HG02943 (cell line): Measurements from ENCODE around the gene MAP1LC3A.
"Not testable (repeated sequence)": the region's sequence is repeated elsewhere in the genome, so short reads cannot be mapped to it uniquely, and the experiment has no call there.

Experiments
- ATAC-seq: cut with Tn5 transposase; IDR thresholded peaks from one replicate; pipeline ENCODE4 v1.9.1; 2021; ENCODE audit warnings: mild to moderate bottlenecking, low read depth, moderate library complexity; ENCODE audit not compliant: unreplicated experiment

MAP1LC3A gene

GRCh38 chr20:34558320-34559218 lies at the start of gene MAP1LC3A:
TSS of gene MAP1LC3A (plus strand) at chr20:34558718. CDS start at chr20:34558869, 151 bp downstream.
- no peak for ATAC-seq

GRCh38 chr20:34510575-34510974 lies 47.9 kb upstream of the MAP1LC3A start:
- ATAC-seq, result no peak

DNA sequence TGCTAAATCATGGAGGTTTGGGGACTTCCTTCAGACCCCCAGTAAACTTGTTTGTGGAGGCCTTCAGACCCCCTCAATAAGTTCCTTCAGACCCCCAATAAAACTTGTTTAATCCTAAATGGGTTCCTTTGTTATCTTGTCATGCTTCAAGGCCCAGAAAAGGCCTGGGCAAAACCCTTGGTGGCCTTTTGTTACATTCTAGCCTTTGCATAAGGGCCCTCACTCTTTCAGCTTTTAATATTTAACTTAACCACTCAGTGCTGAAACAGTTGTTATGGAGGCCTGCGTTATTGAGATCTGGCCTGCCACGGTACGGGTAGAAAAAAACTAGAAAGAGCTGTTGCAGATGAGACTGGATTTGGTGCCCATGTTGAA lies 46.6 kb upstream of the MAP1LC3A start:
- no peak for ATAC-seq

- ATAC-seq, result no peak
These were observed 46.1 kb upstream of the MAP1LC3A start for GRCh38 chr20:34512266-34512954.

DNA sequence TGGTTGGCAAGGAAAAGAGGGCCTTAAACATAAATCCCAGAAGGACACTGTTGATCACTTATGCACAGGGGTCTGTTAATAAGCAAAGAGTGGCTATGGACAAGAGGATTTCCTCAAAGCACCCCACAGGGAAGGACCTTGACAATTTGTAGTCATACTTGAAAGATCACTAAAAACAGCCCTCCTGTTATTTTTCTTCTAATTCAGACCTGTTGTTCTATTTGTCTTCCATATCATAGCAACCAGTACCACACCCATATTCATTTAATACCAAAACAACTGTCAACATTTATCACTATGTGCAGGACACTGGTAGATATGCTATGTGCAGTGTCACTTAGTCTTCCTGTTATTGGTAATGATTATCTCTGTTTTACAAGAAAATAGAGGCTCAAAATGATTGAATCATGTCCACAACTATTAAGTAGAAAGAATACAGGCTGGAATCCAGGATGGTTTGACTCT lies 45.5 kb upstream of the MAP1LC3A start:
- ATAC-seq, result no peak

GRCh38 chr20:34514034-34514433 lies 44.5 kb upstream of the MAP1LC3A start:
- not testable (repeated sequence) for ATAC-seq

DNA sequence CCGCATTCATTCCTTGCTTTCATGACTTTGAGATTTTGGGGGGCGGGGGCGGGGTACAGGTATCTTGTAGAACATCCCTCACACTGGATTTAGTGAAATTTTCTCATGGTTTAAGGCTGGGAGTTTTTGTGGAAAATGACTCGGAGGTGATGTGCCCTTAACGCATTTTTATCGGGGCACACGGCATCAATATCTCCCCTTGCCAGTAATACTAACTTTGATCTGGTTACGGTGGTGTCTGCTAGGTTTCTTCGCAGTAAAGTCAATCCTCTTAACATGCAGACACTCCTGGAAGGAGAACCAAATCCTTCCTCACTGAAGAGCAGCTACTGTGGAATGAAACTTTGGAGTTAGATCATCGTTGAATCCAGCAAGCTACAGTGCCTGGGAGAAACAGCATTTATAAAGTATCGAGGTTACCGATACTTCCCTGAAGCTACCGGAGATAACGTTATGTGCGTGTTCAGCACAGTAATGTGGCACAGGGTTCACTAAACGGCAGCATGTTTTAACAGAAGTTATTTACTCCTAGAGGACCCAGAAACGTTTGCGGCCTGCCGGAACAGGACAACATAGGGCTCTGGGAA lies 43.5 kb upstream of the MAP1LC3A start:
- ATAC-seq, result no peak

DNA sequence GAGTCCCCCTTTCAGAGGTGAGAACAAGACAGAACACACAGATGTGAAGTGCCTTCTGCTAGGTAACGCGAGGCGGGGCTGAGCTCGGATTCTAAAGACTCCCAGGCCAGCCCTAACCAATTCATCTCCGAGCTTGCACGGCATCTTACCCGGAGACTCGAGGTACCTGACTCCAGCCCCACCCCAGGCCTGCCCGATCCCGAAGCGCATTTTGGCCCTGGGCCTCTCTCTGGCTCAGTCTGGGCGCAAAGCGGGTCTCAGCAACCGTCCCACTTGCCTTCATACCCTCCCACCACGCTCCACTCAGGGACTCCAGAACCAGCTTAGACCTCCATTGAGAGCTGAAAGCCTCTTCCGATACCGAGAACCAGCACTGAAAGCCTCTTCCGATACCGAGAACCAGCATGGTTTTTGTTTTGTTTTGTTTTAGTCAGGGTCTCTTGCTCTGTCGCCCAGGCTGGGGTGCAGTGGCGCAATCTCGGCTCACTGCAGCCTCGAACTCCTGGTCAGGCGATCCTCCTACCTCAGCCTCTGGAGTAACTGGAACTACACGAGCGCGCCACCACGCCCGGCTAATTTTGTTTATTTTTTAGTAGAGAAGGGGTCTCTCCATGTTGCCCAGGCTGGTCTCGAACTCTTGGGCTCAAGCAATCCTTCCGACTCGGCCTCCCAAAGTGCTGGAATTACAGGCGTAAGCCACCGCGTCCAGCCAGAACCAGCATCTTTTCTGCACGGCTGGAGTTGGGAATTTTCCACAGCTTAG lies 42.9 kb upstream of the MAP1LC3A start:
- peak; percentile 50 for ATAC-seq

GRCh38 chr20:34516247-34517113 lies 42.0 kb upstream of the MAP1LC3A start, which contains the start of gene DYNLRB1:
TSS of gene DYNLRB1 (plus strand) at chr20:34516422. CDS start at chr20:34516459, 37 bp downstream.
- peak; percentile 64 for ATAC-seq

DNA sequence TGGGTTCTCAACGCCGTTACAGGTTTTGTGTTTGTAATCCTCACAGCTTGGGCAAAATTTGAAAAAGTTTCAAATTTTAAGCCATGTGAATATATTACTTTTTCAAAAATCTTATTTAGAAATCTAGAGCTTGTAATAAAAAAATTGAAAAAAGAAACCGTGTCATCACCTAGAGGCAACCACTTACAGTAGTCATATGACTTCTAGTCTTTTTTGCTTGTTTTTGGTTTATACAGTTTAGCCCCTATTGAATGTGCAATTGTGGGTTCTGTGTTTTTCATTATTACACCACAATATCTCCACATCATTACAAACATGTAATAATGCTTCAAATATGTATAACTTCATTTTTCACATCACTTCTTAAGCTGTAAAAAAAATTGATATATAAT lies 41.4 kb upstream of the MAP1LC3A start:
- ATAC-seq, result no peak

DNA sequence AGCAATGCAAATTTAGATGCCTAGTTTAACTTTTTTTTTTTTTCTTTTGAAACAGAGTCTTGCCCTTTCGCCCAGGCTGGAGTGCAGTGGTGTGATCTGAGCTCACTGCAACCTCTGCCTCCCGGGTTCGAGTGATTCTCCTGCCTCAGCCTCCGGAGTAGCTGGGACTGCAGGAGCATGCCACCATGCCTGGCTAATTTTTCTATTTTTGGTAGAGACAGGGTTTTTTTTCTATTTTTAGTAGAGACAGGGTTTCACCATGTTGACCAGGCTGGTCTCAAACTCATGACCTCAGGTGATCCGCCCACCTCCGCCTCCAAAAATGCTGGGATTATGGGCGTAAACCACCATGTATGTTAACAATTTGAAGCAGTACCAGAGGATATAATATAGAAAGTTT lies 39.7 kb upstream of the MAP1LC3A start:
- not testable (repeated sequence) for ATAC-seq

- not testable (repeated sequence) for ATAC-seq
These were observed 38.7 kb upstream of the MAP1LC3A start for GRCh38 chr20:34519841-34520240.

- ATAC-seq, result no peak
These were observed 35.3 kb upstream of the MAP1LC3A start for GRCh38 chr20:34522969-34523871.

- no peak for ATAC-seq
These were observed 34.1 kb upstream of the MAP1LC3A start for GRCh38 chr20:34524426-34524825.

- no peak for ATAC-seq
These were observed 33.2 kb upstream of the MAP1LC3A start for GRCh38 chr20:34525342-34525708.

DNA sequence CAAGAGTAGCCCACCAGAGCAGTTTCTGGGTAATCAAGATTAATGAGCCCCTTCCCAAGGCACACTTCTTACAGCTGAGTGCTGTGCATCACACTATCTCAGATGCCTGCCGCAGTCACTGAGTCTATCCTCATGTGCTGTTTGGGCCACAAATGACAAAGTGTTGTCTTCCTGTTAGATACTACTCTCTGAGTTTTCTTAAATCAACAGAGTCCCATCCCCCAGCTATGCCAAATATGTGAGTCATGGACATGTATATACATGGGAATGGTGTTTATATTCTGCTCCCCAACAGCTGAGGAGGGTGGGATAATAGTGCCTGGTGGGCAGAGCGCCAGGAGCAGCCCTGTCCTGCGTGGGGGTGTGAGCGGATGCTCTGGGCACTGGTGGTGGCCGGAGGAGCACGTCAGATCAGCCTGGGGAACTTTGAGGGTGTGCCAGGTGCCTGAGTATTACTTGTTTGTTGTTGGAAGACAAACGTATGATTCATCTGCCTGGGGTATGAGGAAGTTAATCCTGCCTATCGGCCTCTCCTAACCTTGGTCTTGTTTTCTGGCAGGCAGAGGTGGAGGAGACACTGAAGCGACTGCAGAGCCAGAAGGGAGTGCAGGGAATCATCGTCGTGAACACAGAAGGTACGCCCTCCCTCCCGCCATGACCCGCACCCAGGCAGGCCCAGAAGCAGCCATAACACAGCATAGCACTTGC lies 32.7 kb upstream of the MAP1LC3A start:
- ATAC-seq, result no peak

DNA sequence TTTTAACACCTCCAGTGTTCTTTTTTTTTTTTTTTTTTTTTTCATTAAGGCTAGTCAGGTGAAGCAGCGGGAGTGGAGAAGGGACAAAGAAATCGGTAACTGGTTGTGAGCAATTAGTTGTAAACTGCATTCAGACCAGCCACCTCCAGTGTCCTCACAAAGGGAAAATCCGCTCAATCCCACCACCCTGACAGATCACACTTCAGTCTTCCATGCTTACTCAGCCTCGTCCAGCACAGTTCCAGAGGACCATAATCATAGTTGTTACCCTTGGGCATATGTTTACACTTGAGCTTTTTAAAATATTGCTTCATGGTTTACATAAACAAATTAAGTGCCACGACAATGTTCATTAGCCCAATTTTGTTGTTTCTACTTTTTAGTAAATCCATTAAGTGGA lies 32.1 kb upstream of the MAP1LC3A start:
- no peak for ATAC-seq

DNA sequence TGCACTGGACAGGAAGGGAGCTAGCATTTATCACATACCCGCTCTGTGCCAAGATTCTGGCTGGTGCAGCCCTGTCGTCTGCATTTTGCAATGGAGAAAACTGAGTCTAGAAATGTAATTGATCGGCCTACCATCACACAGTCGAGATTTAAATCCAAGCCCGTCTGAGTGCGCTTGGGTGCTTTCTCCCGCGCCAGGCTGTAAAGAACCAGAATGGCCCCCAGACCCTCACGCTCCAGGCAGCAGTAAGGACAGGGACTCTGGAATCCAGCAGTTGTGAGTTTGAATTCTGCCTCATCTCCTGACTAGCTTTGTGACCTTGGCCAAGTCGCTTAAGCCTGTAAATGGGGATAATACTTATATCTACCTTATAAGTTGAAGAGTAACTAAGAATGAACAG lies 31.5 kb upstream of the MAP1LC3A start:
- no peak for ATAC-seq
